GM19455 (cell line): ENCODE results near the gene TMEM131.
"Not testable (repeated sequence)": the region's sequence is repeated elsewhere in the genome, so short reads cannot be mapped to it uniquely, and the experiment has no call there.

ENCODE experiments used
- ATAC-seq: cut with Tn5 transposase; IDR thresholded peaks from one replicate; pipeline ENCODE4 v1.9.1; 2021; ENCODE audit not compliant: unreplicated experiment

Gene TMEM131

DNA sequence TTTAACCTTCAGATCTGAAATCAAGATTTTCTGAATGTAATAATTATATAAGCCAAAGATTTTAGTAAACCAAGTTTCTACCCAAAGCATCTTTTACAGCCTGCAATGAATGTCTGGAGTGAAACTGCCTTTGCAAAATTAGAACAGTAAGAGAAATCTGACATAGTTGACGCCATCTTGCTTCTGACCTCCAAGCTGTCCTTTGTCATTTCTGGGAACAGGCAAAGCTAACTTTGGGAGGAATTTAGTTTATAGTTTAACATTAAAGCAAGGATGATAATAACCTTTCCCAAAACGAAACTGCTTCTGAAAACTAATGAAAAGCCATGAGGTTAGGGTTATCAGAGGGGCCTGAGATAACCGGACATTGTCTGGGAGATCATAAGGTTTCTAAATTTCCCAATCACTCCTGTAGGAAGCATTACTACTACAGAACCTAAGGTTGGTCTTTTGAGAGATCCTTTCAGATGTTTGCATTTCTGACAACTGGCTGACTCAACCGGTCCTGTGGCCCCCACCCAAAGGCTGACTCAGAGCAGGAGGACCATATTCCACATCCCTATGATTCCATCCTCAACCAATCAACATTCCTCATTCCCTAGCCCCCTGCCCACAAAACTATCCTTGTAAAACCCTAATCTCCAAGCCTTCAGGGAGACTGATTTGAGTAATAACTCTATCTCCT is 124.5 kb downstream of the TMEM131 start:
- no peak for ATAC-seq

DNA sequence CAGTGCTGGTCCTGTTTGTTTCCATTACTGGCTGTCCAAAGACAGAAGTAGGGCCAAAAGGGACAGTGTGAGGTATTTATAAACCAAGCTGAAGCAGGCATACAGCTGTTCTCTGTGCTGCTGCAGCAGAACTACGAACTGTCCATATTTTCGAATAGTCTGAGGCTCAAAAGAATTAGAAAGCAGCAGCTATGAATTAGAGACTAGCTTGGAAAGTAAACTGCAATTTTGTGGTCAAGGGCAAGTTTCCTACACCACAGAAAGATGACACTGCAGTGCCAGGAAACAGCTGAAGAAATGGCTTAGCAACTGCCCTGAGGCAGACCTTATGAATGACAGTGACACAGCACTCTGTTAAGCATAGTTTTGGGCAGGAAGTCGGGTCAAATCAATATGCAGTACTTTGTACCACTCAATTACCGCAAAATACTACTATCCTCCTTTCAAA is 125.3 kb downstream of the TMEM131 start:
- peak; percentile 99 for ATAC-seq

DNA sequence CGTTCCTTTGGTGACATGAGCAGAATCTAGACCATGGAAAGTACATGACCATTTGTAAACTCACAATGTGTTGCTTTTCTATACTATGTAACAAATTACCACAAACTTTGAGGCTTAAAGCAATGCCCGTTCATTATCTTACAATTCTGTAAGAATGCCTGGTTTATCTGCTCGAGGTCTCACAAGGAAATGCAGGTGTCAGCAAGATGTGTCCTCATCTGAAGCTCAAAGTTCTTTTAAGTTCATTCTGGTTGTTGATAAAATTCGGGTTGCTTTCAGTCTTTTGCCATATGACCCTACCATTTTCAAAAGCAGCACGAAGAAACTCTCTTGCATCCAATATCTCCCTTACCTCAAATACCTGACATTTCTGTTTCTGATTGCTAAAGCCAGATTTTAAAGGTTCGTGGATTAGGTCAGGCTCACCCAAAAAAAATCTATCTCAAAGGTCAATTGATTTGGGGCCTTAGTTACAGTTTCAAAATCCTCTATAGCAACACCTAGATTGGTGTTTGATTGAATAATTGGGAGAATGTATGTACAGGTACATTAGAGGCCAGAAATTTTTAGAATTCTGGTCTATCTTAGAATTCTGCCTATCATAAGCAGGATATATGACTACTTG is 125.9 kb downstream of the TMEM131 start:
- no peak for ATAC-seq

DNA sequence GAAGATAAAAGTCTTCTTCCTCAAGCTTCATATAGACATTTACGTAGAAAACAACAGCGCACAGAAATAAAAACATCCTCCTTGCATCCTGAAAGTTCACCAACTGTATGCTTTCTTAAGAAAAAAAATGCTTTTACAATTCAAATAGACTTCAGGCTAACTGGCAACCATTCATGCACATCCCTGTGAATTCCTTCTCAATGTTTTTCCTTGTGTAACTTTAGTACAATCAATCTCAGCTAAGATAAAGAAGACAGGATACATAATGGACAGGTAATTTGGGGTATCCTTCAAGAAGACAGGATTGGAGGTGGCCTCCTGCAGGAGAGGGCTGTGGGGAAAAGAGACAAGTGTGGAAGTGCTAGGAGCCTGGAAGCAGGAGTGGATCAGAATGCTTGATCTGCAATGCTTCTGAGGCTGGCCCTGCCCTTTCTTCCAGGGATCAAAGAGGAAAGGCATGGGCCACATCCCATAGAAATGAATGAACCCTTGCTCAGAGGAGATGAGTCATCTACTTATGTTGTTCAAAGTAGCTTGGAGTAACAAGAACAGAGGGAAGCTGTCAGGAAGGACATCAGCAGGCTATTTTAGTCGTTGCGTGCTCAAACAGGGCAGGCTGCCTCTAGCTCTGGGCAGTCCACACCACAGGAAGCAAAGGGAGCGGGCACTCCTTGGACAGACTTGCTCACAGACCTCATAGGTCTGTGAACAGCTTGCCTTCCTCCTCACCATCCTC is 126.6 kb downstream of the TMEM131 start:
- no peak for ATAC-seq

DNA sequence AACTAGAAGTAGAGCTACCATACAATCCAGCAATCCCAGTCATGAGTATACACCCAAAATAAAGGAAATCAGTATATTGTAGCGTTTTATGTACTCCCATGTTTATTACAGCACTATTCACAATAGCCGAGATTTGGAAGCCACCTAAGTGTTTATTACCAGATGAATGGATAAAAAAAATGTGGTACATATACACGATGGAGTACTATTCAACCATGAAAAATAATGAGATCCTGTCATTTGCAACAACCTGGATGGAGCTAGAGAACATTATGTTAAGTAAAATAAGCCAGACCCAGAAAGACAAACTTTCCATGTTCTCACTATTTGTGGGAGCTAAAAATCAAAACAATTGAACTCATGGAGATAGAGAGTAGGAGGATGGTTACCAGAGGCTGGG is 131.9 kb downstream of the TMEM131 start:
- no peak for ATAC-seq

DNA sequence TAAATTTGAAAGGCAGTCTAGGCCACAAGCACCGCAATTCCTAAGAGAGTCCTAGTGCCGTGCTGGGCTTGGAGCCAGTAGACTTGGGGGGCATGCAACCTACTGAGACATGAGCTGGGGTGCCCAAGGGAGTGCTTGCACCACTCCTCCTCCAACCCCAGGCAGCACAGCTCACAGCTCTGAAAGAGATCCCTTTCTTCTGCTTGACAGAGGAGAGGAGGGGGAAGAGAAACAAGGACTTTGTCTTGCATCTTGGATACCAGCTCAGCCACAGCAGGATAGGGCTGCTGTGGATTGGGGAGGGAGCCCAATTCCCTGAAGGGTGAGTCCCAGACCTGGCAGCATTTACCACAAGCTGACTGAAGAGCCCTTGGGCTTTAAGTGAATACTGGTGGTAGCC is 134.6 kb downstream of the TMEM131 start:
- no peak for ATAC-seq

DNA sequence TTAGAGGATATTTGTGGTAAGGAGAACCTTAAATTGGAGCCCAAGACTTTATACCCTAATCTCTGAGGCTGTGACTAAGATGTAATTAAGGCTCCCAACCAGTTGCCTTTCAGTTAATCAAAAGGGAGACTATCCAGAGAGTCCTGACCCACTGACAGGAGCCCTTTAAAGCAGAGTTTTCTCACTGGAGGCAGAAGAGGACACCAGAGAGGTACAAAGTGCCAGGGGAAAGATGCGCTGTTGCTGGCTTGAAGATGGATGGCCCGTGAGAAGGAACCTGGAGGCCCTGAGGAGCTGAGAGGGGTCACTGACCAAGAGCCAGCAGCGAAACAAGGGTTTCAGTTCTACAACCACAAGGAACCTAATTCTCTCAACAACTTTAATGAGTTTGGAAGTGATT is 137.3 kb downstream of the TMEM131 start:
- ATAC-seq, result no peak

DNA sequence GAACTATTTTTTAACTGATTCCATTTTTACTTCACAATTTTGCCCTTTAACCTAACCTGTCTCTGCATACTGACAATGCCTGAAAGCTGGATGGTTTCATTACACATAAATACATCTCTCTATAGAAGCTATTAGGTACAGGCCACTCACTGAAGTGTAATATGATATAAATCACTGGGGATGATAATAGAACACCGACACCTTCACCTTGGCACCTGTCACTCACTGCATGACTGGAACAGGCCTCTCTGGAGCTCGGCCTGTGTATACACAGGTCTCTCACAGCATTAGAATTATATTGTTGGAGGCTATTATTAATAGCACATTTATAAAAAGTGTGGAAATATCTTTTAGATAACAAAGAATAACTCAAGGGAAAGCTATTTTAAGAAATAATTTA is 138.2 kb downstream of the TMEM131 start:
- no peak for ATAC-seq

DNA sequence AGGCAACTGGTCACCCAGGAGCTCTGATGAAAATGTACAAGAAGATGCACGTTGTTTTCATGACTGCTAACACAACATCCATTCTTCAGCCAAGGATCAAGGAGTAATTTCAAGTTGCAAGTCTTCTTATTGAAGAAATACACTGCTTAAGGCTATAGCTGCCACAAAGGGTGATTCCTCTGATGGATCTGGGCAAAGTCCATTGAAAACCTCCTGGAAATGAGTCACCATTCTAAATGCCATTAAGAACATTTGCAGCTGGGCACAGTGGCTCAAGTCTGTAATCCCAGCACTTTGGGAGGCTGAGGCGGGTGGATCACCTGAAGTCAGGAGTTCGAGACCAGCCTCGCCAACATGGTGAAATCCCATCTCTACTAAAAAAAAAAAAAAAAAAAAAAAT is 142.7 kb downstream of the TMEM131 start:
- ATAC-seq, result not testable (repeated sequence)

DNA sequence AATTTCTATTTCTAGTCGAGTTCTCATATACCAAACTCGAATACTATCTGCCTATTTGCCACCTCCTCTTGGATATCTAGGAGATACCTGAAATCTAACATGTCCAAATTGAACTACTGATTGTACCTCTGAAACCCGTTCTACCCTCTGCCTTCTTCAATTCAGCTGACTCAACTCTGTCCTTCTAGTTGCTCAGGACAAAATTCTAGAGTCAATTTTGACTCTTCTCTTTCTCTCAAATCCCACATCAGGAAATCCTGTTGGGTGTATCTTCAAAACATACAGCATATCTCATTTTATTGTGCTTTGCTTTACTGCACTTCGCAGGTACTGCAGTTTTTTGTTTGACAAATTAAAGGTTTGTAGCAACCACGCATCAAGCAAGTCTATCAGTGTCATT is 144.6 kb downstream of the TMEM131 start:
- no peak for ATAC-seq

DNA sequence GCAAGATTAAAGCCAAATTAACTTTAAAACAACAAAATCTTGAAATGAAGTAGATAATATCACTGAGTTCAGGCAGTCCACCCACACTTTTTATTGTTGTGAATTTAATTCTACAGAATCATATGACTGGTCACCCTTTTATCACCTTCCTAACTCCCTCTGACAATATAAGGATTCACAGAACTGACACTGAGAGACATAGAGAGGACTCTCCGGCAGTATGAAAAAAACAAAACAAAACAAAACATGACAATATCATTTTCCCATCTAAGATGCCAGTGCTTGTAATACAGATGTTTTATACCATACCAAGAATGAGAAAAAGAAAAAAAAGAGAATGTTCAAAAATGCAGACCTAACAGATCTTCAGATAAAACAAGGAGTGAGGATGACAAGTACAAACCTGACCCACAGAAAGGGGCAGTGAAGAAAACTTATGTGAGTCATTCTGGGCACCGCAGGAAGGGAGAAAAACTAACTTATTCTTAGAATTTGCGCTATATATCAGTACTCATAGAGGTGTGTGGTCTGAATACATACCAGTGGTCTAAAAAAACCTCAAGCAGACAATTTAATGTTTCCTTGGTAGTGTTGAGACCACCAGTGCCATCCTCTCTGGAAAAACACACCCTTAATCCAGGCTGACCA is 145.7 kb downstream of the TMEM131 start:
- ATAC-seq, result peak; percentile 75

DNA sequence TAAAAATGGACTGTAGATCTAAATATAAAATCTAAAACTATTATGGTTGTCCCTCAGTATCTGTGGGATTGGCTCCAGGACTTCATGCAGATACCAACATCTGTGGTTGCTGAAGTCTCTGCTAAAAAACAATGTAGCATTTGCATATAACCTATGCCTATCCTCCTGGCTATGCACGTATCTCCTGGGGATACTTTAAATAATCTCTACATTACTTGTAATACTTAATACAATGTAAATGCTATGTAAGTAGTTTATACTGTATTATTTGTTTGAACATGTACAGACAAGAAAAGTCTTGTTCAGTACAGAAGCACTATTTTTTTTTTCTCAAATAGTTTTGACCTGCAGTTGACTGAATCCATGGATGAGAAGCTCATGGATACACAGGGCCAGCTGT is 147.4 kb downstream of the TMEM131 start:
- ATAC-seq, result no peak

DNA sequence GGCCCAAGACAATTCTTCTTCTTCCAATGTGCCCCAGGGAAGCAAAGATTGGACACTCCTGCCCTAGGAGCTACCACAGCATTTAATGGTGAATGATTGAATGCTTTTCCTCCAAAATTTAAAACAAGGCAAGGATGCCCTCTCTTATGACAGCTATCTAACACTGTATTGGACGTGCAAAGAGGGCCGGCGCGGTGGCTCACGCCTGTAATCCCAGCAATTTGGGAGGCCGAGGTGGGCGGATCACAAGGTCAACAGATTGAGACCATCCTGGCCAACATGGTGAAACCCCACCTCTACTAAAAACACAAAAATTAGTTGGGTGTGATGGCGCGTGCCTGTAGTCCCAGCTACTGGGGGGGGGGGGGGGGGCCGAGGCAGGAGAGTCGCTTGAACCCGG is 149.0 kb downstream of the TMEM131 start:
- not testable (repeated sequence) for ATAC-seq

DNA sequence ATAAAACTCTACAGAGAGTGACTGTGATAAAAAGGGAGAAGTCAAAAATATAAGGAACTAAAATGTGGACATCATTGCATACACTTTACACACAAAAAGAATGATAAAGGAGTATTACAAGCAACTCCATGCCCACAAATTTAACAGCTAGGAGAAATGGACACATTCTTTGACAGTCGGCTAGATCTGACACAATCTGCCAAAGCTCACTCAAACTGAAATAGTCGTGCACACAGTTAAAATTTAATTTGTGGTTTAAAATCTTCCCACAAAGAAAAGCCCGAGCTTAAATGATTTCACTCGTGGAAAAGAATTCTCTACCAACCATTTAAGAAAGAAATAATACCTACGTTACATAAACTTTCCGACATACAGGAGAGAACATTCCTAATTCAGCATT is 149.9 kb downstream of the TMEM131 start:
- ATAC-seq, result no peak

DNA sequence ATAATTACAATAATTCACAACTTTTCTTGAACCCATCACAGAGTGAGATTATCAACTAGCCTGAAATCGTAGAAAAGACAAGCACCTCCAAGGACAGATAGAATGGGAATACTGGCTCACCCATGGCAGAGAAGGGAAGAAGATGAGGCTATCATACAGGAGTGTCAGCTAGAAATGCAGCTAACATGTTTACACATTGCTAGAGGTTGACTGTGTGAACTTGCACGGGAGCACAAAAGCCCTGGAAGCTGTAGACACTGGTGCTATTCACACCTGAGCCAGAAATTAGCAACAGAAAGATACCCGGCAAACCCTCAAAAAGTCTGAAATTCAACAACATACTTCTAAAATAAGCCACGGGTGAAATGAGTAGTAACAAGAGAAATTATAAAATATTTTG is 150.6 kb downstream of the TMEM131 start:
- no peak for ATAC-seq

DNA sequence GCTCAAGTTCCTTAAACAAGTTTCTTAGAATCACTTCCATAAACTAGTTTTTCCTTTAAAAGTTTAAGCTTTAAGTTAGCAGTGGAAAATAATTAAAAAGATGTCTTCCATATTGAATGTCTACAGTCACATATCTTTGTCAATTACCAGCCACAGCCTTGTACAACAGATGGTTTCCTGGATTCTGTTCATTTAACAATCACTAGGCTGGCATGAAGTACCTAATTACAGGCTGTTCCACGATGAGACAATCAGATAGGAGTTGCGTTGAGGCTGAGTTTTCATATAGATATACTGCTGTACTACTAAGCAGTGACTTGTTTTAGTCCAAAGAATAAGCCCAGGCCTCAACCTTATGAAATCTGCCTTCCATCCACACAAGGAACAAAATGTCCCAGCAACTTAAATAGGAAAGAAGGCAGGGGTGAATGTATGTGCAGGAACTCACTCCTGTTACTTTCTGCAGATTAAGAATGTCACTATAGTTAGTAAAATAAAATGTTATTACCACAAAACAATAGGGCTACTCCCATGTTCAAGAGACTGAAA is 151.4 kb downstream of the TMEM131 start:
- ATAC-seq, result no peak

DNA sequence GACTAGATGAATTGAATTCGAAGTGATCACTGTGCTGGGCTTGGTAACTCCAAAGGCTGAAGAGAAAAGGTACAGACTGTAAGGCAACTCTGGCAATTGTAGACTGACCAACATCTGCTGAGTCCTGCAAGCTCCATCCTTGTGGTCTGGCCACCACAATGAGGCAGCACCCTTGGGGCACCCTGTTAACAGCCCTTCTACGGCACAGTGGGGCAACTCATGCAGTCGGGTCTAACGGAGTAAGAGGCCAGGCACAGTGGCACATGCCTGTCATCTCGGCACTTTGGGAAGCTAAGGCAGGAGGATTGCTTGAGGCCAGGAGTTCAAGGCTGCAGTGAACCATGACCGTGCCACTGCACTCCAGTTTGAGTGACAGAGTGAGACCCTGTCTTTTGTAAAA is 155.6 kb downstream of the TMEM131 start:
- no peak for ATAC-seq

DNA sequence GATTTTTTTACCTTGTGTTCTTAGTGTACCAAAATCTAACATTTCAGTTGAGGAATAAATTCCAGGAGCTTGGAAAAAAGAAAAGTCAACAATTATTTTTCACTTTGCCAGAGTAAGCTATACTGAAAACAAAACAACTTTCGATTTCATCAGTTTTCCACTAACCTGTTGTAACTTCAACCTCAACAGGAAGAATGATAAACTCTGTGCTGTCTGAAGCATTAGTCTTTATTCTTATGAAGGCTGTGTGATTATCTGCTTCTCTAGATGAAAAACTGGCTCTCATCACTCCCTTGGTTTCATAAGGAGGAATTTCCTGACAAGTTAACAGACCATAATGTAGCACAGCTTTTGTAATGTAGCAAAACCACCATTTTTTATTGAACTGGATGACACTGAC is 161.1 kb downstream of the TMEM131 start:
- ATAC-seq, result no peak

DNA sequence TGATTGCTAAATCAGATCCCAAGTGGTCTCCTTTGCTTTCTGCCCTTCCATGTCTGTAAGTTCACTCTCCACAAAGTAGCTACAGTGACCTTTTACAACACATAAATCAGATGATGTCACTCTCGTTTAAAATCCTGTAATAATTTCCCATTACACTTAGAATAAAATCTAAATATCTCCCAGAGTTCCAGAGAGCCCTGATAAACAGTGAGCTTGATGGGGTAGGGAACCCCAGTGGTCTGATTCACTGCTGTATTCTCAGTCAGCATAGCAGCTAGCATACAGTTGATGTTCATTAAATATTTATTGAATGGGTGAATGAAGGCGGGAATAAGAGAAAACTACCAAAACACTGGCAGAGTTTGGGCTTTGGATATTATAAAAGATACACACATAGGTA is 164.6 kb downstream of the TMEM131 start:
- ATAC-seq, result no peak

DNA sequence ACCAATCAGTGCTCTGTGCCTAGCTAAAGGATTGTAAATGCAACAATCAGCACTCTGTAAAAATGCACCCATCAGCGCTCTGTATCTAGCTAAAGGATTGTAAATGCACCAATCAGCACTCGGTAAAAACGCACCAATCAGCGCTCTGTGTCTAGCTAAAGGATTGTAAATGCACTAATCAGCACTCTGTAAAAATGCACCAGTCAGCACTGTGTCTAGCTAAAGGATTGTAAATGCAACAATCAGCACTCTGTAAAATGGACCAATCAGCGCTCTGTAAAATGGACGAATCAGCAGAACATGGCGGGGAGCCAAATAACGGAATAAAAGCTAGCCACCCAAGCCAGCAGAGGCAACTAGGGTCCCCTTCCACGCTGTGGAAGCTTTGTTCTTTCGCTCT is 166.5 kb downstream of the TMEM131 start:
- ATAC-seq, result not testable (repeated sequence)

DNA sequence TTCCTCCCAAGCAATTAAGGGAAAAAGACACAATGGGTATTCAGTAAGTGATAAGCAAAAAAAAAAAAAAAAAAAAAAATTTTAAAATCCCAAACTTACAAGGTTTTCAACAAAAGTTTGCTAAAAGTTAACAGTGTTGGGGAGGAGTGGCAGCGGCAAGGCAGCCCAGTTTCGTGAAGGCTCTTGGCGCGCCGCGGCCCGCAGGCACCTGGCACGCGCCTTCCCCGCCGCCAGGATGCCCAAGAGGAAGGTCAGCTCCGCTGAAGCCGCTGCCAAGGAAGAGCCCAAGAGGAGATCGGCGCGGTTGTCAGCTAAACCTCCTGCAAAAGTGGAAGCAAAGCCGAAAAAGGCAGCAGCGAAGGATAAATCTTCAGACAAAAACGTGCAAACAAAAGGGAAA is 168.7 kb downstream of the TMEM131 start:
- not testable (repeated sequence) for ATAC-seq
